GM12873 (cell line): ENCODE results near the gene RNF213.

ENCODE experiments used
- TF ChIP-seq, protein P1 (sequence below): IDR thresholded peaks from 2 replicates; pipeline ENCODE4 v1.5.1; 2012; ENCODE audit warnings: low read depth, mild to moderate bottlenecking, moderate library complexity, low read length, control low read depth; ENCODE audit not compliant: insufficient read depth; ENCODE audit errors: missing control alignments

The RNF213 gene

GRCh38 chr17:80260791-80261158 lies at the start of gene RNF213:
TSS of gene RNF213 (plus strand) at chr17:80260852. CDS start at chr17:80263682, 2,830 bp downstream.
- TF ChIP-seq, protein P1, sequence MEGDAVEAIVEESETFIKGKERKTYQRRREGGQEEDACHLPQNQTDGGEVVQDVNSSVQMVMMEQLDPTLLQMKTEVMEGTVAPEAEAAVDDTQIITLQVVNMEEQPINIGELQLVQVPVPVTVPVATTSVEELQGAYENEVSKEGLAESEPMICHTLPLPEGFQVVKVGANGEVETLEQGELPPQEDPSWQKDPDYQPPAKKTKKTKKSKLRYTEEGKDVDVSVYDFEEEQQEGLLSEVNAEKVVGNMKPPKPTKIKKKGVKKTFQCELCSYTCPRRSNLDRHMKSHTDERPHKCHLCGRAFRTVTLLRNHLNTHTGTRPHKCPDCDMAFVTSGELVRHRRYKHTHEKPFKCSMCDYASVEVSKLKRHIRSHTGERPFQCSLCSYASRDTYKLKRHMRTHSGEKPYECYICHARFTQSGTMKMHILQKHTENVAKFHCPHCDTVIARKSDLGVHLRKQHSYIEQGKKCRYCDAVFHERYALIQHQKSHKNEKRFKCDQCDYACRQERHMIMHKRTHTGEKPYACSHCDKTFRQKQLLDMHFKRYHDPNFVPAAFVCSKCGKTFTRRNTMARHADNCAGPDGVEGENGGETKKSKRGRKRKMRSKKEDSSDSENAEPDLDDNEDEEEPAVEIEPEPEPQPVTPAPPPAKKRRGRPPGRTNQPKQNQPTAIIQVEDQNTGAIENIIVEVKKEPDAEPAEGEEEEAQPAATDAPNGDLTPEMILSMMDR: no peak

GRCh38 chr17:80212109-80212508 lies 48.5 kb upstream of the RNF213 start:
- TF ChIP-seq, protein P1: no peak

DNA sequence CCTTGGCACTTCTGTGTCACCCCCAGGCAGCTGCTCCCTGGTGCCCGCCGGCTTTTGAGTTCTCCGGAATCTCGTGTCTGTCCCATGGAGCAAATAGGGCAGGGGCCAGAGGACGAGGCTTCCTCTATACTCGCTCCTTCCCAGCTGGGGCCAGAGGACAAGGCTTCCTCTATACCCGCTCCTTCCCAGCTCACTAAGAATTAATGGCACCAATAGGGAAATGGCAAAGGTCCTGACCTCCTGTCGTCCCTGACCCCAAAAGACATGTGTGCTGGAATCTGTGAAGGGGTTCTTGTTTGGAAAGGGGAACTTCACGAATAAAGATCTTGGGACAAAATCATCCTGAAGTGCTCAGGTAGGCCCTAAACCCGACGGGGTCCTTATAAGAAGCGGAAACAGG lies 48.1 kb upstream of the RNF213 start:
- TF ChIP-seq, protein P1: no peak

GRCh38 chr17:80212962-80213642 lies 47.5 kb upstream of the RNF213 start:
- TF ChIP-seq, protein P1: no peak

GRCh38 chr17:80213643-80213975 lies 47.0 kb upstream of the RNF213 start:
- TF ChIP-seq, protein P1: no peak

DNA sequence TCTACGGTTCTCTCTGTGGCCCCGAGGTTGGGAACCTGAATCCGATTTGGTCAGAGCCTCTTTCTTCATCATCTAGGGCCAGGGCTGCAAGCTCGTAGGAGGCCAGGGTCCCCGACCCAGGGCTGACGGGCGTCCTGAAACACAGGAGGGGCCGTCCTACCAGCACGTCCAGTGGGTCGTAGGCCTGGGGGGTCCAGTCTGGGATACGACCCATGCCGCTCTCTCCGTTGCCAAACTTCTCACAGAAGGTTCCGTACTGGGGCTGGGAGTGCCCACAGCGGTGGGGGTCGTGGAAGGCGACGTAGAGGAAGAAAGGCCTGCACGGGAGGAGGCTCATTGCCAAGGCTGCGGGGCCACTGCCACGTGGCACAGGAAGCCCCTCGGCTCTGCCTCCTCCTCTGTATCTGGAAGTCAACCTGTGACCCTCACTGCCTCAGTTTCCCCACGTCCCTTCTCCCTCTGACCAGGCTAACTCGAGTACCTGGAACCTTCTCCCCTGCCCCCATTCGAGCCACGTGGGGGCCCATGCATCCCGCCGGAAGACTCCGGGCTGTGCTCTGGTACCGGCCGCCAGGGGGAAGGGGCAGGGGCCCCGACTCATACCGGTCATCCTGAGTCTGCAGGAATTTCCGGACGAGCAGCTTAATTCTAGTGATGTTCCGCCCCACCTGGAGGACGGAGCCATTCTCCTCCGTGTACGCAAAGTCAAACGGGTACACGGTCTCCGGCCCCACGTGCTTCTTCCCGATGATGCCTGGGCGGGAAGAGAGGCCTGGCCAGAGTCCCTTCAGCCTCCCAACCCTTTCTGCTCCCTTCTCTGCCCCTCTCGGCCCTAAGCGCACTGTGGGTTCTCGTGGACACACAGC lies 46.4 kb upstream of the RNF213 start:
- TF ChIP-seq, protein P1: no peak

- TF ChIP-seq, protein P1: no peak
Observed at GRCh38 chr17:80214878-80215210, 45.8 kb upstream of the RNF213 start.
